Measurements from ENCODE around the gene MBD3.

GRCh38 chr19:1630012-1630411, 37.3 kb upstream of the MBD3 start:
- no peak for TF ChIP-seq CTCF (IDR thresholded peaks at IDR 0.05)
- no peak for TF ChIP-seq ZFX (IDR thresholded peaks at IDR 0.05; ENCODE audit: borderline replicate concordance)
